ENCODE data around the gene CAPN13. TPM values are rescaled to one million over a fixed set of nuclear protein-coding genes. Genes with fewer than 3 reads are reported as not detected.
A peak's percentile ranks its signal among the peaks of the same experiment; 100 is the strongest.

CAPN13 gene
- total RNA-seq, 8 experiments from 2014 or later, result 0.09 to 0.91 (median 0.36) TPM; not detected in 2

DNA sequence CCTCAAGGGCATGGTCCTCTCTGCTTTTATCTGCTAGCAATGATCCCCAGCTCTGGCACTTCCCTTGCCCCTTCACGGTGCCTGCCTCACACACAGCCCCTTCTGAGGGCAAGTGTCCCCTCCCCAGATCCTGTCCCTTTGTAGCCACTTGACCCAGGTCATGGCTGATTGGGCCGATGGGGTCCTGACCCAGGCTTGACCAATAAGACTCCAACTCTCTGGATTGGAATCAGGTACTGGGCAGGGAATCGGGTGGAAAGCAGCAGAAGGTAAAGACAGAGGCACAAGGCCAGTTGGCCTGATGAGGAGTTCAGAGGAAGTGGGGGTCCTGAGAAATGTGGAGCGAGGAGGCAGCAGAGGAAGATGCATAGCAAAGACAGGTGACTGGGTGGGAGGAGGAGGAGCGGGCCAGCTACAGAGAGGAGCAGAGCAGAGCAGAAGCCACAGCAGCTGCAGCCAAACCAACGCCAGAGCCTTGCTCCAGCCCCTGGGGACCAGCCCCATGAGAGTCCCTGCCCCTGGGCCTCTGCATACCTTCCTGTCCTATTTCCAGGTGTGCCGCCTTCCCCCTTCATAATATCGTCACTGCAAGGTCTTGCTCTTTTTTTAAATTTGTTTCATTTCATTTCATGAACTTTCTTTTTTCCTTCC lies 39.1 kb downstream of the CAPN13 start:
- in situ Hi-C loops (cut with MboI; ENCODE audit: low pct_unique_long_range_greater_than_20kb in 2 of 9, low sequenced_read_pairs in 9 of 9, unreplicated experiment in 9 of 9), result no loop called here

DNA sequence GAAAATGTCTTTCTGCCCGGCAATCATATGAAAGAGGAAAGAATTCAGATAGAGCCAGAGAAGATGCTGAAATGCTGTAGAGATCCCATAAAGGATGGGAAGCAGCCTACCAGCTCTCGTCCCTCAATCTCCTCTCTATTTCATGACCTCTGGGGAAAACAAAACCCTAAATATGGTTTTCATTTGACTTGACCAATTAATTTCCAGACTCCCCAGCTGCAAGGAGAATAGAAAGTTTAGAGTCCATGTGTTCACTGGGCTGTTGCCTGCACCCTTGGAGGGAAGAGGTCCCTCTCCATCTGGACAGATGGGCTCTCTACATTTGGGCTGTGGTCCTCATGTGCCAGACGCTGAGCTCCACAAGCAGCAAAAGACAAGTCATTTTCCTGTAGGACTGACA lies 40.6 kb downstream of the CAPN13 start:
- H3K27ac ChIP-seq, result no peak overlapping the region
- in situ Hi-C loops (cut with MboI; ENCODE audit: low pct_unique_long_range_greater_than_20kb in 2 of 9, low sequenced_read_pairs in 9 of 9, unreplicated experiment in 9 of 9), result no loop called here
- WGBS, 10 experiments, result 13 to 100% (median 58%) methylated on average over 1 to 3 of the region's 3 CpGs; no CpG with 5 or more reads in 2 of the 10 experiments

More for the DNA sequence above, 39.1 kb downstream of the CAPN13 start:
- Histone ChIP-seq H3K4me3 (no peak overlapping the region), H3K4me1 (replicated peaks in 1 of 2) (no peaks in the 10 kb centered on the region), H3K27ac (no peak overlapping the region)
- ATAC-seq (replicated peaks in 6 of 8), result no peak
- 58 to 92% (median 72%) methylated on average over 1 to 6 of the region's 8 CpGs; no CpG with 5 or more reads in 1 of the 10 experiments for WGBS, 10 experiments

DNA sequence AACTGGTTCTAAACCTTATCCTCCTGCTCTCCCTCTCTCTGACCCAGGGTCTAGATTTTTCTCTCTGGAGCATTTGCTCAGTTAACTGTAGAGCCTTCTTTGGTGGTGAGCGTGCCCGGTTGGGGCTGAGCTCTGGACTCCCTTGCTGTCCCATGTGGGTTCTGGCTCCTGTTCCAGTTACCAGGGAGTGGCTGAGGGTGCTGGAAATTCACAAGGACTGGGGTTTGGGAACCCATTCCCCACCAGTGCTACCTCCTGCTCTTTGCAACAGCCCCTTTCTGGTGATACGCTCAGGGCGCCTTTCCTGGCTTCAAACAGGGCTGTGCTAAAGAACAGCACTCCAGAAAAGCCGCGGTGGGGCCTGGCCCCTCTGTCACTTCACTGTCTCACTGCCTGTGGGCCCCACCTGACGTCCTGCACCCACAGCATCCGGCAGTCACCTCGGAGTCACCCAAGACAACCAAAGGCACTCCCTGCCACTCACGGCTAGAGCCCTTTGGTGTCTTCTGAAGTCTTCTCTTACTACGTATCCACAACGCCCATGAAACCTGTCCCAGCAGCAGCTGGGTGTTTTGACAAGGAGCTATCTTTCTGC lies 41.3 kb downstream of the CAPN13 start:
- Histone ChIP-seq H3K4me3 (no peak overlapping the region), H3K27ac (no peak overlapping the region), H3K4me1 (replicated peaks in 1 of 2) (no peaks in the 10 kb centered on the region)
- in situ Hi-C loops (cut with MboI; ENCODE audit: low pct_unique_long_range_greater_than_20kb in 2 of 9, low sequenced_read_pairs in 9 of 9, unreplicated experiment in 9 of 9), result no loop called here
- WGBS, 10 experiments, result 55 to 100% (median 83%) methylated on average over 1 to 7 of the region's 12 CpGs; no CpG with 5 or more reads in 2 of the 10 experiments
- no peak for ATAC-seq (replicated peaks in 6 of 8)

More for the DNA sequence above, 40.6 kb downstream of the CAPN13 start:
- ATAC-seq (replicated peaks in 6 of 8), result no peak
- no peaks in the 10 kb centered on the region for H3K4me1 ChIP-seq (replicated peaks in 1 of 2)
- H3K4me3 ChIP-seq, result no peak overlapping the region

DNA sequence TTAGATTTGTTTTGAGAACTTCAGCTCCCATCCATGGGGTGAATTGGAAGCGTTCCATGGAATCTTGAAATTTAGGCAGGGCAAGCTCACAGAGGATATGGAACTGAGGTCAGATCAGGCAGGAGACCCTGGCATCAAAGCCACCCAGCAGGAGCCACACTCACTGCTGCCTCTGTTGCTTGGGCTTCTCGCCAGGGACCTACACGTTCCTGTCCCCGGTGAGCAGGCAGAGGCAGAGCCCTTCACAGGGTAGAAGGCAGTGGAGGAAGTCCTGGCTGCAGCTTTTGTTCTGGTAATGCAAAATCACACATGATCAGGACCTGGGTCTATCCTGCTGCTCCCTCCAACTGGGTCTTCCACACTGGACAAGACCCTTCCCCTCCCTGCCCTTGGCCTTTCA lies 42.1 kb downstream of the CAPN13 start:
- in situ Hi-C loops (cut with MboI; ENCODE audit: low pct_unique_long_range_greater_than_20kb in 2 of 9, low sequenced_read_pairs in 9 of 9, unreplicated experiment in 9 of 9), result no loop called here
- no peak for ATAC-seq (replicated peaks in 6 of 8)
- Histone ChIP-seq H3K4me1 (replicated peaks in 1 of 2) (no peaks in the 10 kb centered on the region), H3K4me3 (no peak overlapping the region), H3K27ac (no peak overlapping the region)
- 40 to 100% (median 68%) methylated on average over 1 to 4 of the region's 4 CpGs; no CpG with 5 or more reads in 6 of the 10 experiments for WGBS, 10 experiments

DNA sequence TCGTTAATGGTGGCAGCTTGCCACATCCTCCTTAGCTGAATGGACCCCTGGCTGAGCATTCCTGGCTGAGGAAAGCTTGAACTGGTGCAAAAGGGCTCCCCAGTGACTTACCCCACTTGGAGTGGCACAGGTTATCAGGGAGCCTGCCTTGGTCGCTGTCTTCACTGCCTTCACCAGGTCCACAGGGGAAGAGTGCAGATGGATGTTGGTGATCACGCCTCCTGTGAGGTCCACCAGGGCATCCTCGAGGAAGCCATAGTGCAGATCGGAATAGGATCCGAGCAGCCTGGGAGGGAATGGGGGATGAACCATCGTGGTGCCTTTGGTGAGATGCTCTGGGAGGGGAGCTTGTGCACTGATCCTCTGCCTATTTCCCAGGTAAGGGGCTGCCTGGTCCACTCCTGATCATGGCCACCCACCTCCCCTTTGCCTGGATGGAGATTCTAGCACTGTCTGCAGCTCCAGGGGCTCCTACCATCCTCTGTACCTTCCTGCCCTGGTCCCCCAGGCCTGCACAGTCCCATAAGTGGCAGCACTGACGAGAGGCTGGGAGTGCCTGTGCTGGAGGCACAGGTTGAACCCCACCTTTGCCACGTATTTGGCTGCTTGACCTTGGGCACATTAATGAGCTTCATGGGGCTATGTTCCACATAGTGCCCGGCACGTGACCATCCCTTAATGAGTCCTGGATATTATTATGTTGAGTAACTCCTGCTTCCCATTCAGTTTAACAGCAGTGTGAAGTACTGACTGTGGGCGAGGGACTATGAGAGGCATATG lies 43.0 kb downstream of the CAPN13 start:
- WGBS, 10 experiments, result 40 to 100% (median 59%) methylated on average over 2 to 9 of the region's 12 CpGs; no CpG with 5 or more reads in 3 of the 10 experiments
- no peak for ATAC-seq (replicated peaks in 6 of 8)
- no peak overlapping the region for H3K4me3 ChIP-seq
- no peak overlapping the region for H3K27ac ChIP-seq
- H3K4me1 ChIP-seq (replicated peaks in 1 of 2), result no peaks in the 10 kb centered on the region
- in situ Hi-C loops (cut with MboI; ENCODE audit: low pct_unique_long_range_greater_than_20kb in 2 of 9, low sequenced_read_pairs in 9 of 9, unreplicated experiment in 9 of 9), result no loop called here

DNA sequence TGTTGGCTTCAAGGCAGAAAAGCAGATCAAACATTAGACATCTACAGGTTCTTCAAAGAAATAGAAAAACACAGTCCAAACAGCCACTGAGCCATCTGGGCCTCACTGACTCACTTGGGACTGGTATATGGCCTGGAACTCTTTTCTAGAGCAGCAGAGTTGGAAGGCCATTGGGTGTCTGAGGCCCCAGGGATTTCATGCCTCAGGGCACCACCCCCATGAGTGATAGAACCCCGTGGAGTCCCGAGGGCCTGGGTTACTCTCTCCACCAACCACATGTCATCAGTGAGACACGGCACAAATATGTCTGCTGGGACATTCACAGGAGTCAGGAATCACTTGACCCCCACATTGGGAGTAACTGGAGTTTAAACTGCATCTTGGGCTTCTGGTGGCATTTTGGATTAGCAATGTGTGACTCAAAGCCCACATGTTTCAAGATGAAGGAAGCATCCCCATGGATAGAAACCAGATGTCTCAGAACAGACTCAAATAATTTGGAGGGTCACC lies 44.0 kb downstream of the CAPN13 start:
- Histone ChIP-seq H3K4me3 (no peak overlapping the region), H3K27ac (no peak overlapping the region), H3K4me1 (replicated peaks in 1 of 2) (peaks cover 0 to 4% of the 10 kb centered on the region in 2 donors)
- in situ Hi-C loops (cut with MboI; ENCODE audit: low pct_unique_long_range_greater_than_20kb in 2 of 9, low sequenced_read_pairs in 9 of 9, unreplicated experiment in 9 of 9), result no loop called here
- peak in 1 of 8 experiments; percentile 15 for ATAC-seq (replicated peaks in 6 of 8)
- WGBS, 10 experiments, result 0 to 69% (median 40%) methylated on average over 1 to 3 of the region's 3 CpGs; no CpG with 5 or more reads in 4 of the 10 experiments

DNA sequence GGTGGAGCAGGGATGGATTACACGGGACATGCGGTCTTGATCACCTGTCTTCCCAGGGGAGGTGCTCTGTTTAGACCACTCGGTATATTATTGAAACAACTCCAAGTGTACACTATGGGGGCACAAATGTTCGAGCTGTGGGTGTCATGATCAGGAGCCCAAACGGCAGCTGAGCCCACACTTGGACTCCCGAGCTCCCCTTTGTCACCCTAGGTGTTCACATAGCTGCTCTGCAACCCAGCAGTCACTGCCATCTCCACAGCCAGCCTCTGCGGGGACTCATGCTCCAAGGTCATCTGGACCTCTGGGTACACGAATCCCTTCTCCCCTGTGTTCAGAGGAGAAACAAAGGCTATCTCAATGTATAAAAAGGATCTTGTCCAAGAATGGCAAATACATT lies 46.0 kb downstream of the CAPN13 start:
- no peak for ATAC-seq (replicated peaks in 6 of 8)
- in situ Hi-C loops (cut with MboI; ENCODE audit: low pct_unique_long_range_greater_than_20kb in 2 of 9, low sequenced_read_pairs in 9 of 9, unreplicated experiment in 9 of 9), result no loop called here

DNA sequence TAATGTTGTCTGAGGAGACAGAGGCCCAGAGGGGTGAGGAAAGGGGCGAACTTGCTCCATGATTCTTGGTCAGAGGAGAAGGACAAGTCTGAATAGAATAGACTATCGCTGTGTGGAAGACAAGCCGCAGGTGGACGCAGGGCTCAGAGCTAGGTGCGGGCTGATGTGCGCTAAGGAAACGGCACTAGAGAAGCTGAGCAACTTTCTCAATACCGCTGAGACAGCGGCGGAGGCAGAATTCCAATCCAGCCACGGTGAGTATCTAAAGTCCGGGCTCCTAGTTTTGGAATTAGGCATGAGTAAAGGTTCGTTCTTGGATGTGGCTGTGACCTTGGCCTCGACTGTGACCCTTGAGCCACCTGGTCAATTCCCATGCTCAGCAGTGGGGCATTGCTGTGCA lies 47.8 kb downstream of the CAPN13 start:
- H3K4me3 ChIP-seq, result no peak overlapping the region
- peaks cover 0 to 33% of the 10 kb centered on the region in 2 donors for H3K4me1 ChIP-seq (replicated peaks in 1 of 2)
- no peak overlapping the region for H3K27ac ChIP-seq
- in situ Hi-C loops (cut with MboI; ENCODE audit: low pct_unique_long_range_greater_than_20kb in 2 of 9, low sequenced_read_pairs in 9 of 9, unreplicated experiment in 9 of 9), result no loop called here
- no peak for ATAC-seq (replicated peaks in 6 of 8)
- 50 to 90% (median 78%) methylated on average over 2 to 11 of the region's 14 CpGs; no CpG with 5 or more reads in 3 of the 10 experiments for WGBS, 10 experiments

More for the DNA sequence above, 46.0 kb downstream of the CAPN13 start:
- Histone ChIP-seq H3K4me1 (replicated peaks in 1 of 2) (peaks cover 0 to 23% of the 10 kb centered on the region in 2 donors), H3K27ac (no peak overlapping the region), H3K4me3 (no peak overlapping the region)
- WGBS, 10 experiments, result 33 to 79% (median 46%) methylated on average over 1 to 5 of the region's 8 CpGs; no CpG with 5 or more reads in 4 of the 10 experiments

DNA sequence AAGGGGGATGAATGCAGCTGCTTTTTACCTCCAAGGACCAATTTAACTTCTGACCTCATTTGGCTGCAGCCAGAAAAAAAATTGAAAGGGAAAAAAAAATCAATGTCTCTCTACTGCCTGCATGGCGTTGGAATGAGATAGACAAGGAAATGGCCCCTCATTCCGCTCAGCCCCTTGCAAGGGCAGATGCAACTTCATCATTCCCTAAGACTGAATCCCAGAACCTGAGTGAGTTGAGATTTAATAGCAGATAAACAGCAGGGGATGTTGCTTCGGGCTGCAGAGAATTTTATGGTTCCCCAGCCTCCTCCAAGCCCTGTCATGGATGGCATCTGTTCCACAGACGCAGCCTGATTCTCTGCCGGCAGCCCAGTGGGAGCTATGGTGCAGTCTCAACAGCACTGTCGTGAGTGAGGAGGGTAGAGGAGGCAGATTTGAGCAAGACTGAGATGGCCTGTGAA lies 49.0 kb downstream of the CAPN13 start:
- 0 to 83% (median 46%) methylated on average over 1 to 4 of the region's 6 CpGs; no CpG with 5 or more reads in 1 of the 10 experiments for WGBS, 10 experiments
- no peak overlapping the region for H3K4me3 ChIP-seq
- H3K27ac ChIP-seq, result peak overlapping the region in 1 of 2 donors; percentile 71
- in situ Hi-C loops (cut with MboI; ENCODE audit: low pct_unique_long_range_greater_than_20kb in 2 of 9, low sequenced_read_pairs in 9 of 9, unreplicated experiment in 9 of 9), result no loop called here
- peaks cover 0 to 33% of the 10 kb centered on the region in 2 donors for H3K4me1 ChIP-seq (replicated peaks in 1 of 2)
- peak in 5 of 8 experiments; percentile 35 to 69 (median 53) for ATAC-seq (replicated peaks in 6 of 8)

DNA sequence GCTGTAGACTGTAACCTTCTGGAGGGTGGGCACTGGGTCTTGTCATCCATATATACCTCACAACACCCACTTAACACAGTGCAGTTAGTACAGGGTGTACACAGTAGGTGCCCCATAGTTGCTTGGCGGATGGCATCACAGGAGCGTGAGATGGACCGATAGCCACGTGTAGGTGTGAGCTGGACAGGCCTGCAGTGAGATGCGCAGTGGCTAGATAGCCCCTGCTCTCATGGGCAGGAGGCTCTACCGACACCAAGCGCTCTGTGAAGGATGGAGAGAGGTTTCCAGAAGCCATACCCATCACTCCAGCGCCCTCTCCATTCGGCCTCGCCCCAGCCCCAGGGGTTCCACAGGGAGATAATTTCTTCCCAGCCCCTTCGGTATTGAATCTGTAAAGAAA lies 49.5 kb downstream of the CAPN13 start:
- peak overlapping the region; percentile 7 to 71 for H3K27ac ChIP-seq
- no peak overlapping the region for H3K4me3 ChIP-seq
- WGBS, 10 experiments, result 0 to 86% (median 60%) methylated on average over 1 to 8 of the region's 11 CpGs; no CpG with 5 or more reads in 3 of the 10 experiments
- in situ Hi-C loops (cut with MboI; ENCODE audit: low pct_unique_long_range_greater_than_20kb in 2 of 9, low sequenced_read_pairs in 9 of 9, unreplicated experiment in 9 of 9), result no loop called here
- H3K4me1 ChIP-seq (replicated peaks in 1 of 2), result peaks cover 0 to 33% of the 10 kb centered on the region in 2 donors
- ATAC-seq (replicated peaks in 6 of 8), result peak in 5 of 8 experiments; percentile 15 to 61 (median 52)

DNA sequence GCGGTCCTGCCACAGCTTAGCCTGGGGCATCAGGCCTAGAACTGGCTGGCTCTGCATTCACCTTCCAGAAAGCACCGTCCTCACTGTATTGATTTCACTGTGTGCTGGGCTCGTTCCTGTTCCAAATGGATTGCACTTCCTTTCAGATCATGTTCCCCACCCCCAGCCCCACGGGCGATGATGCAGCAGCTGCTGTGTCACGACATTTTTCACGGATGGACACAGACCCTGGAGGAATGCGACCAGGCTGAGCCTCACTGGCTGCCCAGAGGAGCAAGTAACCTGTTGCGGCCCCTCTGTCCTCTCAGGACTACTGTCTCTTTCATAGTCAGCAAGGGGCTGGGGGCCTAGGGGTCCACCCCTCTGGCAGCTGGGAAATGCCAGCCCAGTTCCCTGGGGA lies 50.3 kb downstream of the CAPN13 start:
- WGBS, 10 experiments, result 83 to 100% (median 100%) methylated on average over 1 to 8 of the region's 9 CpGs; no CpG with 5 or more reads in 5 of the 10 experiments
- in situ Hi-C loops (cut with MboI; ENCODE audit: low pct_unique_long_range_greater_than_20kb in 2 of 9, low sequenced_read_pairs in 9 of 9, unreplicated experiment in 9 of 9), result no loop called here
- Histone ChIP-seq H3K27ac (peak overlapping the region in 1 of 2 donors; percentile 71), H3K4me1 (replicated peaks in 1 of 2) (peaks cover 0 to 33% of the 10 kb centered on the region in 2 donors), H3K4me3 (no peak overlapping the region)
- ATAC-seq (replicated peaks in 6 of 8), result peak in 4 of 8 experiments; percentile 29 to 48 (median 41)

DNA sequence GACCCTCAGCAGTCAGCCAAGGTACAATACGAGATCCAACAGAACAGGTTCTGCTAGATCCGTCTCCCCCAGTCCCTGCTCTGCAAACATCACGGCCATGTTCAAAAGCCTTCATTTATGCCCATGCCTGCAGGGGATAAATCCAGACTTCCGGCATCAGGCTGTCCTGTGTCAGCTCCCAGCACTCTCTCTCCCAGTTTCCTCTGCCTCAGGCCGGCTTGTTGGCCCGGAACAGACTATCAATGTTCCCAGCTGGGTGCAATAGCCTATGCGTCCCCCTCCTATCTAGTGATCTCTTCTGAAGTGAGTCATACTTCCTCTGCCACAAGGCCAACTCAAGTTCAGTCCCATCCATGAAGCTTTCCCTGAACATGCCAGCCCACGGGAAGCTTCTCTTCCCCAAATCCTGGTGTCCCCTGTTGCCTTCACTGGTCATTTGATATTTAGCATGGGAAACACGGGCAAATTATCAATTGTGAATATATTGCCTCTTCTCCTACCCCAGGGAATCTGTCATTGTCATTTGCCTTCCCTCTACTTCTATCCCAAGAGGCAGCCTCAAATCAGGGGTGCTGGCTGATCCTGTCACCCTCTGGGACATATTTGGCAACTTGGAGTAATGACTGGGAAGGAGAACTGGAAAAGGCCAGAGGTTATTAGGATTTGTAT lies 51.1 kb downstream of the CAPN13 start:
- in situ Hi-C loops (cut with MboI; ENCODE audit: low pct_unique_long_range_greater_than_20kb in 2 of 9, low sequenced_read_pairs in 9 of 9, unreplicated experiment in 9 of 9), result no loop called here
- WGBS, 10 experiments, result 18 to 63% (median 51%) methylated on average over 1 to 5 of the region's 9 CpGs; no CpG with 5 or more reads in 2 of the 10 experiments
- Histone ChIP-seq H3K27ac (peak overlapping the region in 1 of 2 donors; percentile 71), H3K4me1 (replicated peaks in 1 of 2) (peaks cover 0 to 33% of the 10 kb centered on the region in 2 donors), H3K4me3 (no peak overlapping the region)
- peak; percentile 47 to 96 (median 78) for ATAC-seq (replicated peaks in 6 of 8)

Measured in motor neuron (in vitro differentiated cells).